PC-3 (cell line): ENCODE results near the gene ATP8B3. TPM values are rescaled to one million over a fixed set of nuclear protein-coding genes. Genes with fewer than 3 reads are reported as not detected.

Experiments
- ATAC-seq: fragments of 200-7000 bp; cut with Tn5 transposase; 2 replicates; pipeline ENCODE4 v1.9.1; 2020; ENCODE audit warnings: mild to moderate bottlenecking, moderate library complexity
- BruUV-seq: library from RNA; stranded (reverse); fragments of 400-500 nt; replicated peaks from 2 replicates; lab custom pipeline; 2021; lab: Mats Ljungman, UMichigan
- CTCF ChIA-PET: fragments of 300-600 bp; sonication (Branson Sonifier 250); formaldehyde crosslinking; loops from one replicate; lab custom pipeline; 2022; ENCODE audit warnings: antibody characterized with exemption; lab: Charles Lee
- POLR2A ChIA-PET: fragments of 300-600 bp; sonication (Branson Sonifier 250); formaldehyde crosslinking; loops from one replicate; lab custom pipeline; 2022; ENCODE audit warnings: antibody characterized with exemption; ENCODE audit not compliant: unreplicated experiment; lab: Charles Lee
- DNase-seq: peaks from one replicate; pipeline ENCODE4 v3.0.0-alpha.2; 2015
- H2AFZ ChIP-seq: fragments of 300-600 bp; sonication (generic); 2 replicates; pipeline ENCODE4 v1.6.0; 2016; ENCODE audit warnings: antibody characterized with exemption, low read length
- H3F3A ChIP-seq: fragments of 300-600 bp; sonication (generic); one replicate; pipeline ENCODE4 v1.6.0; 2017; ENCODE audit warnings: antibody characterized with exemption, low read length, control low read depth, mild to moderate bottlenecking; ENCODE audit not compliant: unreplicated experiment
- H3K27ac ChIP-seq: fragments of 300-600 bp; sonication (generic); 2 replicates; pipeline ENCODE4 v1.5.1; 2016; ENCODE audit warnings: mild to moderate bottlenecking, low read length
- H3K27me3 ChIP-seq: fragments of 300-600 bp; sonication (generic); 2 replicates; pipeline ENCODE4 v1.6.1; 2016; ENCODE audit warnings: low read length, mixed read lengths
- H3K36me3 ChIP-seq: fragments of 300-600 bp; sonication (generic); 2 replicates; pipeline ENCODE4 v1.6.1; 2016; ENCODE audit warnings: low read depth, mixed run types, low read length, mixed read lengths
- H3K4me1 ChIP-seq: fragments of 300-600 bp; sonication (generic); 2 replicates; pipeline ENCODE4 v1.5.1; 2016; ENCODE audit warnings: low read length; ENCODE audit not compliant: insufficient read depth
- H3K4me2 ChIP-seq: fragments of 300-600 bp; sonication (generic); 2 replicates; pipeline ENCODE4 v1.6.0; 2016; ENCODE audit warnings: low read length
- H3K4me3 ChIP-seq: fragments of 300-600 bp; sonication (generic); 2 replicates; pipeline ENCODE4 v1.5.1; 2016; ENCODE audit warnings: mild to moderate bottlenecking, low read length, mixed read lengths
- H3K79me2 ChIP-seq: fragments of 300-600 bp; sonication (generic); 2 replicates; pipeline ENCODE4 v1.6.1; 2017; ENCODE audit warnings: low read length, mixed read lengths
- H3K9ac ChIP-seq: fragments of 300-600 bp; sonication (generic); 2 replicates; pipeline ENCODE4 v1.6.0; 2016; ENCODE audit warnings: mild to moderate bottlenecking, low read length
- H3K9me2 ChIP-seq: fragments of 300-600 bp; sonication (generic); replicated peaks from 2 replicates; pipeline ENCODE4 v1.6.1; 2016; ENCODE audit warnings: mixed run types, low read length, mixed read lengths
- H3K9me3 ChIP-seq: fragments of 300-600 bp; sonication (generic); 2 replicates; pipeline ENCODE4 v1.6.1; 2016; ENCODE audit warnings: low read length, mixed read lengths
- H4K20me1 ChIP-seq: fragments of 300-600 bp; sonication (generic); 2 replicates; pipeline ENCODE4 v1.6.1; 2016; ENCODE audit warnings: low read length, mixed read lengths
- EZH2 ChIP-seq: fragments of 300-600 bp; sonication (generic); IDR thresholded peaks from one replicate; pipeline ENCODE4 v1.6.1; 2017; ENCODE audit warnings: antibody characterized with exemption, mild to moderate bottlenecking, low read length; ENCODE audit not compliant: unreplicated experiment
- EZH2phosphoT487 ChIP-seq: fragments of 300-600 bp; sonication (generic); IDR thresholded peaks from 2 replicates; pipeline ENCODE4 v1.6.1; 2018; ENCODE audit warnings: mild to moderate bottlenecking, antibody characterized with exemption, low read length, borderline replicate concordance
- intact Hi-C: fragments of 100-400 bp; cut with micrococcal nuclease; formaldehyde crosslinking; loops from 2 replicates; pipeline ENCODE4 v1.9.0; 2023
- total RNA-seq: library from RNA; depleted of rRNA; stranded (reverse); fragments of >200 nt; gene quantifications from 2 replicates; pipeline ENCODE4 v1.2.3, GENCODE V29; 2014
- TF ChIP-seq, protein P1 (sequence below): fragments of 300-600 bp; sonication (generic); conservative IDR thresholded peaks from 2 replicates; pipeline ENCODE4 v1.5.1; 2017; ENCODE audit warnings: antibody characterized with exemption, low read depth, mild to moderate bottlenecking, low read length

Gene ATP8B3
- total RNA-seq, 1 experiment from 2014 or later: 4.2 TPM

DNA sequence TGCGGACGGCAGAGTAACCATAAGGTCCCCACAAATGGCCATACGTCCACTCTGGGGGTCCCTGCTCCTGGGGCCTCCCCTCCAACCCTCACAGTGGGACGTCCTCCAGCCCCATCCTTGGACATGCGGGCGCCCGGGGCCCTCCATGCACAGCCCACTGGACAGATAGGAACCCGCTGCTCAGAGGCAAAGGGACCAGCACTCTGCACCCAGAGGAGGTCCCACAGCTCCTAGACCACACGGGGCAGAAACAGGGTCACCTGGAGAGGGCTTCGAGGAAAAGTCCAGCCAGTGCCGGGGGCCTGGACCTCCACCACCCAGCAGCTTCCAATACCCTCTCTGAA is 25.1 kb upstream of the ATP8B3 start:
- TF ChIP-seq EZH2phosphoT487: no peak
- TF ChIP-seq EZH2: no peak
- TF ChIP-seq, protein P1, sequence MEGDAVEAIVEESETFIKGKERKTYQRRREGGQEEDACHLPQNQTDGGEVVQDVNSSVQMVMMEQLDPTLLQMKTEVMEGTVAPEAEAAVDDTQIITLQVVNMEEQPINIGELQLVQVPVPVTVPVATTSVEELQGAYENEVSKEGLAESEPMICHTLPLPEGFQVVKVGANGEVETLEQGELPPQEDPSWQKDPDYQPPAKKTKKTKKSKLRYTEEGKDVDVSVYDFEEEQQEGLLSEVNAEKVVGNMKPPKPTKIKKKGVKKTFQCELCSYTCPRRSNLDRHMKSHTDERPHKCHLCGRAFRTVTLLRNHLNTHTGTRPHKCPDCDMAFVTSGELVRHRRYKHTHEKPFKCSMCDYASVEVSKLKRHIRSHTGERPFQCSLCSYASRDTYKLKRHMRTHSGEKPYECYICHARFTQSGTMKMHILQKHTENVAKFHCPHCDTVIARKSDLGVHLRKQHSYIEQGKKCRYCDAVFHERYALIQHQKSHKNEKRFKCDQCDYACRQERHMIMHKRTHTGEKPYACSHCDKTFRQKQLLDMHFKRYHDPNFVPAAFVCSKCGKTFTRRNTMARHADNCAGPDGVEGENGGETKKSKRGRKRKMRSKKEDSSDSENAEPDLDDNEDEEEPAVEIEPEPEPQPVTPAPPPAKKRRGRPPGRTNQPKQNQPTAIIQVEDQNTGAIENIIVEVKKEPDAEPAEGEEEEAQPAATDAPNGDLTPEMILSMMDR: no peak
- H3K4me1 ChIP-seq: no peaks in the 10 kb centered on the region
- H3K4me2 ChIP-seq: no peak overlapping the region
- intact Hi-C loops: no loop called here
- no peak overlapping the region for H3K4me3 ChIP-seq
- H3K27me3 ChIP-seq: no peaks in the 10 kb centered on the region
- no peak for ATAC-seq
- no peaks in the 10 kb centered on the region for H3K9me3 ChIP-seq
- H4K20me1 ChIP-seq: peaks cover 7% of the 10 kb centered on the region; the same call in 1 of the 2 replicates
- DNase-seq: no peak
- H3K9ac ChIP-seq: no peak overlapping the region
- no TSS peak for BruUV-seq
- no peaks in the 10 kb centered on the region for H3K36me3 ChIP-seq
- ChIA-PET POLR2A (no interaction called here), CTCF (no interaction called here)
- no peak overlapping the region for H3K27ac ChIP-seq
- no peaks in the 10 kb centered on the region for H3F3A ChIP-seq
- peaks cover 73% of the 10 kb centered on the region for H3K79me2 ChIP-seq
- no peaks in the 10 kb centered on the region for H3K9me2 ChIP-seq
- no peak overlapping the region for H2AFZ ChIP-seq

DNA sequence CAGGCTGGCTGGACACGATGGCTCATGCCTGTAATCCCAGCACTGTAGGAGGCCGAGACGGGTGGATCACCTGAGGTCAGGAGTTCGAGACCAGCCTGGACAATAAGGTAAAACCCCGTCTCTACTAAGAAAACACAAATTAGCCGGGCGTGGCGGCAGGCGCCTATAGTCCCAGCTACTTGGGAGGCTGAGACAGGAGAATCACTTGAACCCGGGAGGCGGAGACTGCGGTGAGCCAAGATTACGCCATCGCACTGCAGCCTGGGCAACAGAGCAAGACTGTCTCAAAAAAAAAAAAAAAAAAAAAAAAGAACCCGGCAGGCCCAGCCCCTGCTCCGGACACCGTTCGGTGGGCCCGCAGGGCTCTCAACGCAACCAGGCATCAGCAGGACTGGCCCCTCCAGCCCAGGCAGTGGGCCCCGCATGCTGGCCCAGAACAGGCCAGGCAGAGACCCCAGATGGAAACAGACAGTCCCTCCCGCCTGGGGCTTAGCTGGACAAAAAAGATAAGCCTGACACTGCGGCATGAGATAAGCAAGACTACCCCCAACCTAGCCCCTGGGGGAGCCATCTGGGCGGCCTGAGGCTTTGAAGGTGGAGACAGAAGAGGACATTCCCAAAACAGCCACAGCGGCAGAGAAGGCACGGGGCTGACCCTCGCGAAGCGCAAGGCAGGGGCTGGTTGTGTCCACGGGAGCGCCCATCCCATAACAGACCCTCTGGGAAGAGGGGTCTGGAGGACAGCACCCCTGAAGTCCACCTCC is 24.6 kb upstream of the ATP8B3 start:
- CTCF ChIA-PET: no interaction called here

More for the DNA sequence above, 24.6 kb upstream of the ATP8B3 start:
- POLR2A ChIA-PET: no interaction called here
- intact Hi-C loops: no loop called here
- H3K27ac ChIP-seq: no peak overlapping the region
- ATAC-seq: no peak
- BruUV-seq: no TSS peak
- H3F3A ChIP-seq: no peaks in the 10 kb centered on the region
- H3K4me1 ChIP-seq: no peaks in the 10 kb centered on the region
- TF ChIP-seq, protein P1: no peak
- TF ChIP-seq EZH2phosphoT487 (no peak), EZH2 (no peak)
- no peak overlapping the region for H3K9ac ChIP-seq
- no peak for DNase-seq
- H3K9me3 ChIP-seq: no peaks in the 10 kb centered on the region
- H3K4me2 ChIP-seq: no peak overlapping the region
- no peaks in the 10 kb centered on the region for H3K9me2 ChIP-seq
- H3K79me2 ChIP-seq: peaks cover 69% of the 10 kb centered on the region
- no peaks in the 10 kb centered on the region for H3K36me3 ChIP-seq
- no peaks in the 10 kb centered on the region for H3K27me3 ChIP-seq
- no peak overlapping the region for H3K4me3 ChIP-seq
- H2AFZ ChIP-seq: no peak overlapping the region
- H4K20me1 ChIP-seq: peaks cover 7% of the 10 kb centered on the region; the same call in 1 of the 2 replicates
